Bronchial epithelial cell (primary cell): ENCODE results near the gene SLC41A1. TPM values are rescaled to one million over a fixed set of nuclear protein-coding genes. Genes with fewer than 3 reads are reported as not detected.

Experiments used
- DNase-seq: peaks from one replicate; pipeline ENCODE4 v3.0.0-alpha.2; 2010; ENCODE audit warnings: low read depth
- FAIRE-seq: peaks from 2 replicates; lab custom pipeline; 2011; peaks lifted over from hg19 to GRCh38; lab: Jason Lieb, UNC
- H3K27me3 ChIP-seq: 2 replicates; pipeline ENCODE4 v1.5.1; 2011; ENCODE audit warnings: low read length; ENCODE audit not compliant: control insufficient read depth, insufficient read depth
- H3K36me3 ChIP-seq: 2 replicates; pipeline ENCODE4 v1.5.1; 2011; ENCODE audit warnings: low read length; ENCODE audit not compliant: control insufficient read depth, insufficient read depth
- H3K4me3 ChIP-seq: 2 replicates; pipeline ENCODE4 v1.5.1; 2011; ENCODE audit warnings: mild to moderate bottlenecking, low read depth, low read length, control low read depth
- CTCF ChIP-seq: IDR thresholded peaks from 2 replicates; pipeline ENCODE4 v1.5.1; 2011; ENCODE audit warnings: mild to moderate bottlenecking, moderate library complexity, low read length, control low read depth, inconsistent platforms; ENCODE audit not compliant: insufficient read depth, severe bottlenecking
- total RNA-seq: library from RNA; depleted of rRNA; stranded (reverse); fragments of >200 nt; gene quantifications from 2 replicates; pipeline ENCODE4 v1.2.1, GENCODE V29; 2014

SLC41A1 gene
- total RNA-seq, 1 donor from 2014 or later, result 6.6 TPM

- peaks cover 7% of the 10 kb centered on the region for H3K36me3 ChIP-seq
- TF ChIP-seq CTCF, result peak; percentile 94
- no peak overlapping the region for H3K4me3 ChIP-seq
- no peaks in the 10 kb centered on the region for H3K27me3 ChIP-seq
- no peak for FAIRE-seq
- peak; percentile 50 for DNase-seq
These were observed 21.3 kb downstream of the SLC41A1 start for GRCh38 chr1:205791568-205792180.

DNA sequence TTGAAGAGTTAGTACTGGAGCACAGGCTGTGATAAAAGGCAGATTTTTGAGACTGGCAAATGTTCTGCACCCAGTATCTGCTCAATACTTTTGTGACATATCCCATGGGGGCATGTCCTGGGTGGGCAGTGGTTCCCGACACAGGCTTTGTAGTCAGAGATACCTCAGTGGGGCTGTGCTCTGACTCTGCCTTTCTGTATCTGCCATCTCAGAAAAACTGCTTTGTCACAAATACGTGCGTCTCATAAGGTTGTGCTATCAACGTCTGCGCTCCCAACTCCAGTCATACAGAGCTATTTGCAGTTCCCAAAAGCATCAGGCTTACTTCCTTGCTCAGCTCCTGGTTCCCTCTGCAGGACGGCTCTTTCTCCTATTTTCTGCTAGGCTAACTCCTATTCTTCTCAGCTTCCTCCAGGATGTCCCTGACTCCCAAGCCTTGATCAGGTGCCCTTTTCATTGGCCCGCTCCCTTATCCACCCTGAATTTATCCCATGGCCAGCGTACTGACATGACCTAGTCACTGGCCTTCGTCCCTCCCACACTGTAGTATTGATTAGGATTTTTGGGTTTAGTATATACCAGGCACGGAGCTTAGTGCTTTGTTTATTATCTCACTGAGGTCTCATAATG, 25.6 kb downstream of the SLC41A1 start:
- Histone ChIP-seq H3K27me3 (no peaks in the 10 kb centered on the region), H3K36me3 (peaks cover 1% of the 10 kb centered on the region), H3K4me3 (no peak overlapping the region)
- FAIRE-seq (no peak), DNase-seq (no peak)
- no peak for TF ChIP-seq CTCF

- H3K4me3 ChIP-seq, result no peak overlapping the region
- DNase-seq (no peak), FAIRE-seq (no peak)
These were observed 26.4 kb downstream of the SLC41A1 start for GRCh38 chr1:205786601-205787000.

DNA sequence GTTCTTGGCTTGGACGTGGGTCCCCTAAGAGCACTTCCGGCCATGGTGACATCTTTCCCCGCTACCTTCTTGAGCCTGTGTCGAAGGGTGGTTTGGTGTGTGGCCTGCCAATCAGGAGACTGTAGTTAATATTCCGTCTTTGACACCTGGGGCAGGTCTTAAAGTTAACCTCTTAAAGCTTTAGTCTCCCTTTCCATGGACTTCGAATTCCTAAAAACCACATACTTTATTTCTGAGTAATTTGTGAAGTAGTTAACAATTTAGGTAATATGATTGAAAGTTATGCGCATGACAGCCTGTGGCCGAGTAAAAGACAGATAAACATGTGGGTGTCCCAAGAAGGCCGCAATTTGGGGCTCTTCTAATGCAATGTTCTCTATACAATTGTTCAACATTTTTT, 27.6 kb downstream of the SLC41A1 start:
- no peaks in the 10 kb centered on the region for H3K27me3 ChIP-seq
- H3K4me3 ChIP-seq, result no peak overlapping the region
- no peak for TF ChIP-seq CTCF
- no peak for DNase-seq
- no peaks in the 10 kb centered on the region for H3K36me3 ChIP-seq
- FAIRE-seq, result no peak

More at GRCh38 chr1:205786601-205787000, 26.4 kb downstream of the SLC41A1 start:
- no peaks in the 10 kb centered on the region for H3K36me3 ChIP-seq
- no peaks in the 10 kb centered on the region for H3K27me3 ChIP-seq
- TF ChIP-seq CTCF, result no peak

- DNase-seq (no peak), FAIRE-seq (no peak)
- no peak overlapping the region for H3K4me3 ChIP-seq
- no peak for TF ChIP-seq CTCF
- H3K36me3 ChIP-seq, result no peaks in the 10 kb centered on the region
- H3K27me3 ChIP-seq, result no peaks in the 10 kb centered on the region
These were observed 29.1 kb downstream of the SLC41A1 start for GRCh38 chr1:205783904-205784303.

DNA sequence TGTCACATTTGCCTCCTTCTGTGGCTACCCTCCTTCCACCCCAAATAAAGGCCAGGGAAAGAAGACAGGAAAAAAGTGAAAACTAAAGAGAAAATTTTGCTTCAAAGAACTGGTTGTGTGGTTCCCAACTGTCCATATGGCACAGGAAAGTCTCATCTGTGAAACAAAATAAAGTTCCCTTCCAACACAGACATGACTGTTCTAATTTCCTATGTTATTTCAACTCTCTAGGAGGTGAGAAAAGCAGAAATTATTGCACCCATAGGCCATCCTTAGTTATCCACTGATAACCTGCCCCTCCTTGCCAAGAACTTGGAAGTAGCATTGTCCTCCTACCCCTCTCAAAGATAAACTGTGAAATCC, 29.6 kb downstream of the SLC41A1 start:
- TF ChIP-seq CTCF, result no peak
- Histone ChIP-seq H3K4me3 (no peak overlapping the region), H3K36me3 (no peaks in the 10 kb centered on the region), H3K27me3 (no peaks in the 10 kb centered on the region)
- FAIRE-seq (no peak), DNase-seq (no peak)
